Hypothalamus (tissue), 51 donors: ENCODE results near the gene MYCBPAP.

Source experiments
- DNase-seq, 51 donors: peaks; one replicate each; lab custom pipeline; 2025; lab: John Stamatoyannopoulos, UW

The MYCBPAP gene

GRCh38 chr17:50549256-50549941 is 41.2 kb downstream of the MYCBPAP start:
- no peak for DNase-seq

DNA sequence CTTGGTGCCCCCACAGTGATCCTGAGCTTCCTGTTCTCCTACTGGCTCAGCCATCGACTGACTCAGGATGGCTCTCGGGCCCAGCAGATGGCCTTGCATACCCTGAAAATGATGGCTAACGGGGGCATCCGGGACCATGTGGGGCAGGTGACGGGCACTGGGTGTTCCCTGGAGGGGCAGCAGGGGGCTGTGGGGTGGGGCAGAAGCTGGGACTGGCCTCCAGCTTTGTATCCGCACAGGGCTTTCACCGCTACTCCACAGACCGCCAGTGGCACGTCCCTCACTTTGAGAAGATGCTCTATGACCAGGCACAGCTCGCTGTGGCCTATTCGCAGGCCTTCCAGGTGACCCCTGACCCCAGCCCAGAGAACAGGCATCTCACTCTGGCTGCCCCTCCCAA is 41.7 kb downstream of the MYCBPAP start:
- no peak for DNase-seq

DNA sequence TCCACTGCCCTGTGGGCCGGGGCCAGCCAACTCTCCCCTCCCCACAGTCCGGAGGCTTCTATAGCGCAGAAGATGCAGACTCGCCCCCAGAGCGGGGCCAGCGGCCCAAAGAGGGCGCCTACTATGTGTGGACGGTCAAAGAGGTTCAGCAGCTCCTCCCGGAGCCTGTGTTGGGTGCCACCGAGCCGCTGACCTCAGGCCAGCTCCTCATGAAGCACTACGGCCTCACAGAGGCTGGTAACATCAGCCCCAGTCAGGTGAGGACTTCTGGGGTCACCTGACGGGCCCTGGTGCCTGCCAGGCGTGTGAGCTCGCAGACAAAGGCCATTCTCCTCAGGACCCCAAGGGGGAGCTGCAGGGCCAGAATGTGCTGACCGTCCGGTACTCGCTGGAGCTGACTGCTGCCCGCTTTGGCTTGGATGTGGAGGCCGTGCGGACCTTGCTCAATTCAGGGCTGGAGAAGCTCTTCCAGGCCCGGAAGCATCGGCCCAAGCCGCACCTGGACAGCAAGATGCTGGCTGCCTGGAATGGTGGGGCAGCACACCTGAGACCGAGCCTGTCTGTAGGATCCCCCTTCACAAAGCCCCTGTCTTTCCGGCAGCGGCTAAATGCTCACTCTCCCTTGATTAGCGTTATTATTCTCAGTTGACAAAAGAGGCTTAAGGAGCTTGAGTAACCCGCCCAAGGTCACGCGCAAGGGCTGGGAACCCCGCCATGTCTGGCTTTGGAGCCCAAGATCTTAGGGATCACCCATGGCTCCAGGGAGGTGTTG is 42.6 kb downstream of the MYCBPAP start:
- peak in 47 of 51 donors; percentile 9 to 86 (median 65) for DNase-seq

GRCh38 chr17:50551433-50551815 is 43.2 kb downstream of the MYCBPAP start:
- DNase-seq: no peak

- DNase-seq: no peak
These were observed 43.6 kb downstream of the MYCBPAP start for GRCh38 chr17:50551884-50552283.

GRCh38 chr17:50554201-50554600 is 46.0 kb downstream of the MYCBPAP start:
- no peak for DNase-seq

GRCh38 chr17:50556803-50557202 is 48.6 kb downstream of the MYCBPAP start:
- DNase-seq: peak in 16 of 51 donors; percentile 10 to 51 (median 23)

DNA sequence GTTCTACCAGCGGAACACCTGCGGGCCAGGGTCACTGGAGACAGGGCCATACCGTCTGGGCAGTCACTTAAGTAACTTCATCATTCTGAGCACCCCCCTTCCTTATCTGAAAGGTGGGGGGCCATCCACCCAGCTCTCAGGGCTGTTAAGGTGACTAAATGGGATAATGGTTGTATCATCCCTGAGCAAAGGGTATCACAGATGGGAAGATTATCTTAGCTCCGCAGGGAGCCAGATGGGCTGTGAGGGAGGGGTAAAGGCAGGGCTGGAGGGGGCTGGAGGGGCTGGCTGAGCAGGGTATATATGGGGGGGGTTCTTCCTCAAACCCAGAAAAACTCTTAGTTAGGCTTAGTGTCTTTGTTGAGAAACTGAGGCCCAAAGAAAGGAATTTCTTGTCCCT is 49.4 kb downstream of the MYCBPAP start:
- DNase-seq: no peak

DNA sequence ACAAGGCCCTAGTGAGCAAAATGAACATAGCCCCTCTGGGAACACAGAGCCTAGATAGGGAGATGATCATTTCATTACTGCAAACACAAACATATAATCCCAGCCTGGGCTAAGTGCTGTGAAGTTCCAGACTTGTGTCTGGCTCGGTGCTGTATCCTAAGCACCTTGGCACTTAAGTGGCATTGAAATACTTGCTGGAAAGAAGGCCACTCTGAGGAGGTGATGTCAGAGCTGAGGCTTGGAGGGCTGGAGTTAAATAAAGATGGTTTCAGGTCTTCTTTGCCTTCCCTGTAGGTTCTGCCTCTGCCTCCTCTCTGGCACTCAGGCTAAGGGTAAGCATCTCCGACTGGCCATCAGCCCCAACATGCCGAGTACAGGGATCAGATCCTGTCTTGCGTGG is 49.9 kb downstream of the MYCBPAP start:
- no peak for DNase-seq

- no peak for DNase-seq
These were observed 50.3 kb downstream of the MYCBPAP start for GRCh38 chr17:50558581-50558940.

GRCh38 chr17:50558941-50559614 is 50.8 kb downstream of the MYCBPAP start:
- DNase-seq: peak in 3 of 51 donors; percentile 14 to 23 (median 18)

DNA sequence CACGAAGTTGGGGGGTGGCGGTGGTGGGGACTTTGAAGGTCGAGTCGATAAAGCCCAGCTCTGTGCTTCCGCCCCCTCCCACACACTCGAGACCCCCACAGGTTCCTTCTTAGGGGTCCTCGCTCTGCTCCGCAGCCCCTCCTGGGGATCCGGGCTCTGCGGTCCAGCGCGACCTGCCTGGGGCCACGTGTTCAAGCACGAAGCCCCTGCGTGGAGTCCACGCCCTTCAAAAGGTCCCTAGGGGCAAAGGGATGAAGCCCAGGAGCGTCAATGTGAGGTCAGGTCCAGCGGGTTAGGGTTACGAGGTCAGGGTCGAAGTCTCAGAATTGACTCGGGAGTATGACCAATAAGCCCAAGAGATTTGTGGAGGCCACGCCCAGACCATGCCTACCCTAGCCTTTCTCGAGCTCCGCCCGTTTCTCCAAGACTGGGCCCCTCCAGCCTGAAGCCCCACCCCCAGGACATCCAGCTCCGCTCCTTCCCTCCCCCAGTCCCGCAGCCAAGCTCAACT is 51.5 kb downstream of the MYCBPAP start:
- peak in 8 of 51 donors; percentile 8 to 44 (median 29) for DNase-seq

GRCh38 chr17:50560185-50560824 is 52.1 kb downstream of the MYCBPAP start, which contains the start of gene CACNA1G:
TSS of gene CACNA1G (plus strand) at chr17:50560715. CDS start at chr17:50561460, 745 bp downstream.
- peak in 50 of 51 donors; percentile 20 to 87 (median 72) for DNase-seq

- peak in 1 of 51 donors; percentile 47 for DNase-seq
These were observed 52.9 kb downstream of the MYCBPAP start for GRCh38 chr17:50560931-50561745.

- no peak for DNase-seq
These were observed 53.5 kb downstream of the MYCBPAP start for GRCh38 chr17:50561746-50562141.

DNA sequence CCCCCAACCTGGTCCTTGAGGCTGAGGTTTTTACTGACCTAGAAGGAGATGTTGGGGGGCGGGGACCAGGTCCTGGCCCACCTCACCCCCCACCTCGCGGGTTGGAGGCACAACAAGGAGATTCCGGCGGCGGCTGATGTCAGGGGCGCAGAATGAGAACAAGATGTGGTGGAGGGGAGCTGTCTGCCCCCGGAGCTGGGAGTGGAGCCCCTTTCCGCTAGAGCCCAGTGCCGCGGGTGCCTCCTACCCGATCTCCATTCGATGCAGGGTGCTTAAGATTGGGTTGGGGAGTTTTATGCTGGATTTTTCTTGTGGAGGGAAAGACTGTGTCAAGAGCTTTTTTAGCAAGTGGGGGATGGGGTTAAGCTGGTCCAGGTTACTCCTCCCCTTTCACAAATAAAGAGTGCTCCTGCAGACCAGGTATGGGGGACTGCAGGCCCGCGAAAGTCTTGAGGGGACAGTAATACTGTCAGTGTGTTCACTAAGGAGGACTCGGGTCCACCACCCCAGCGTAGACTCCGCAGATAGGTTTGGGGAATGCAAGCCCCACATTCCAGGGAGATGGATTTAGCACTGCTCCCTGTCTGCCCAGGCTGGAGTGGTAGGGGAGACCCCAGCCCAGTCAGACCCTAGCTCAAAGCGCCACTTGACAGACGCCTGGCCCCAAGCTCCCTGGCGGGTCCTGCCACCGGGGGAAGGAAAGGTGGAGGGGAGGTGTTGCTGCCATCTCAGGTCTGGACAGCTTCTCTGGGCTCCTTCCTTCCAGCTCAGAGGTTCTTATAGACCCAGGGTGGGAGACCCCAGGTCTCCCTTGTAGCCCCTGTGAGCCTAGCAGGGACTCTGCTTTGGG is 54.2 kb downstream of the MYCBPAP start:
- DNase-seq: peak in 2 of 51 donors; percentile 13 to 17

GRCh38 chr17:50563092-50563511 is 54.9 kb downstream of the MYCBPAP start:
- DNase-seq: peak in 1 of 51 donors; percentile 22

- peak in 15 of 51 donors; percentile 6 to 66 (median 29) for DNase-seq
These were observed 56.7 kb downstream of the MYCBPAP start for GRCh38 chr17:50564916-50565315.
